Fibroblast of lung (primary cell): ENCODE data around the gene SPDYE17. TPM values are rescaled to one million over a fixed set of nuclear protein-coding genes. Genes with fewer than 3 reads are reported as not detected.
"Not testable (repeated sequence)": the region's sequence is repeated elsewhere in the genome, so short reads cannot be mapped to it uniquely, and the experiment has no call there.

Experiments
- DNase-seq, 2 donors: peaks; one replicate each; pipeline versions ENCODE4 v3.0.0 to v3.0.0-alpha.2; 2010; ENCODE audit warnings: low read depth in 2 of 2
- H2AFZ ChIP-seq: 2 replicates; pipeline ENCODE4 v1.5.1; 2012; ENCODE audit warnings: low read length, control low read depth, inconsistent platforms
- H3K27ac ChIP-seq: 2 replicates; pipeline ENCODE4 v1.5.1; 2011; ENCODE audit warnings: low read length, control low read depth; ENCODE audit not compliant: insufficient read depth
- H3K27me3 ChIP-seq: 2 replicates; pipeline ENCODE4 v1.5.1; 2011; ENCODE audit warnings: mild to moderate bottlenecking, low read length; ENCODE audit not compliant: control insufficient read depth, insufficient read depth
- H3K36me3 ChIP-seq: 2 replicates; pipeline ENCODE4 v1.5.1; 2011; ENCODE audit warnings: low read length; ENCODE audit not compliant: control insufficient read depth, insufficient read depth
- H3K4me1 ChIP-seq: 2 replicates; pipeline ENCODE4 v1.5.1; 2011; ENCODE audit warnings: low read length; ENCODE audit not compliant: control insufficient read depth, insufficient read depth; ENCODE audit errors: extremely low read depth
- H3K4me2 ChIP-seq: 2 replicates; pipeline ENCODE4 v1.5.1; 2011; ENCODE audit warnings: low read length, control low read depth; ENCODE audit not compliant: insufficient read depth; ENCODE audit errors: extremely low read depth
- H3K4me3 ChIP-seq, 4 experiments: fragments of 200-600 bp in 1 of 4; sonication (generic) in 1 of 4; replicated peaks in 1 of 4; 2 replicates each; pipeline ENCODE4 v1.5.1; 2011 to 2016; ENCODE audit warnings: low read length in 4 of 4, low read depth in 3 of 4, mild to moderate bottlenecking in 3 of 4, control low read depth in 2 of 4, inconsistent platforms in 1 of 4, mixed read lengths in 1 of 4; ENCODE audit not compliant: insufficient read depth in 1 of 4; ENCODE audit errors: control extremely low read depth in 1 of 4
- H3K79me2 ChIP-seq: 2 replicates; pipeline ENCODE4 v1.5.1; 2012; ENCODE audit warnings: mild to moderate bottlenecking, low read length, inconsistent platforms; ENCODE audit not compliant: control insufficient read depth, insufficient read depth
- H3K9ac ChIP-seq: 2 replicates; pipeline ENCODE4 v1.5.1; 2011; ENCODE audit warnings: mild to moderate bottlenecking, low read length, control low read depth; ENCODE audit not compliant: insufficient read depth
- H3K9me3 ChIP-seq: 2 replicates; pipeline ENCODE4 v1.5.1; 2012; ENCODE audit warnings: low read depth, low read length; ENCODE audit not compliant: control insufficient read depth, insufficient read depth
- H4K20me1 ChIP-seq: 2 replicates; pipeline ENCODE4 v1.5.1; 2011; ENCODE audit warnings: low read length; ENCODE audit not compliant: control insufficient read depth, insufficient read depth; ENCODE audit errors: extremely low read depth
- polyA plus RNA-seq, 2 donors: library from polyadenylated mRNA; depleted of rRNA in 1 of 2; stranded (reverse) in 1 of 2; unstranded in 1 of 2; fragments of >200 nt; gene quantifications; 2 replicates each; pipeline ENCODE4 v1.2.1, GENCODE V29; 2011 to 2012; ENCODE audit warnings: missing spikeins in 1 of 2
- total RNA-seq: library from RNA; depleted of rRNA; stranded (reverse); fragments of >200 nt; gene quantifications from 2 replicates; pipeline ENCODE4 v1.2.1, GENCODE V29; 2014

SPDYE17 gene
- total and polyA plus RNA-seq, 2 donors (not counting 1 experiment from before 2014, with no cell fraction given), result not detected

- H3K27ac ChIP-seq, H3K4me1 ChIP-seq, DNase-seq, H3K4me3 ChIP-seq, H2AFZ ChIP-seq, H3K9ac ChIP-seq, H4K20me1 ChIP-seq, H3K36me3 ChIP-seq, H3K9me3 ChIP-seq, H3K4me2 ChIP-seq, H3K79me2 ChIP-seq, H3K27me3 ChIP-seq: not testable (repeated sequence)
Observed at GRCh38 chr7:77006127-77007110, 25.7 kb downstream of the SPDYE17 start.

- not testable (repeated sequence) for H3K79me2 ChIP-seq
Observed at GRCh38 chr7:77005461-77006057, 26.6 kb downstream of the SPDYE17 start.

GRCh38 chr7:77004151-77004550 is 28.0 kb downstream of the SPDYE17 start:
- H3K4me1 ChIP-seq, H3K79me2 ChIP-seq, H2AFZ ChIP-seq, H3K9ac ChIP-seq, H3K27ac ChIP-seq, DNase-seq, H3K4me3 ChIP-seq, H3K4me2 ChIP-seq, H3K9me3 ChIP-seq, H4K20me1 ChIP-seq, H3K36me3 ChIP-seq, H3K27me3 ChIP-seq: not testable (repeated sequence)

More at GRCh38 chr7:77005461-77006057, 26.6 kb downstream of the SPDYE17 start:
- not testable (repeated sequence) for H3K27ac ChIP-seq, H3K4me1 ChIP-seq, H4K20me1 ChIP-seq, H3K36me3 ChIP-seq, H3K4me3 ChIP-seq, DNase-seq, H3K27me3 ChIP-seq, H2AFZ ChIP-seq, H3K9ac ChIP-seq, H3K9me3 ChIP-seq, H3K4me2 ChIP-seq

- H3K4me1 ChIP-seq, H3K27me3 ChIP-seq, H3K27ac ChIP-seq, H3K79me2 ChIP-seq, H3K36me3 ChIP-seq, H2AFZ ChIP-seq, H3K4me3 ChIP-seq, H4K20me1 ChIP-seq, DNase-seq, H3K4me2 ChIP-seq, H3K9me3 ChIP-seq, H3K9ac ChIP-seq: not testable (repeated sequence)
Observed at GRCh38 chr7:77003241-77003640, 28.9 kb downstream of the SPDYE17 start.

GRCh38 chr7:77002678-77003233 is 29.4 kb downstream of the SPDYE17 start:
- not testable (repeated sequence) for H3K9me3 ChIP-seq, H3K9ac ChIP-seq, H3K4me2 ChIP-seq

GRCh38 chr7:77002104-77002503 is 30.1 kb downstream of the SPDYE17 start:
- H3K27me3 ChIP-seq, H3K27ac ChIP-seq, H3K9ac ChIP-seq, H3K36me3 ChIP-seq, H3K4me3 ChIP-seq, H3K4me1 ChIP-seq, H3K4me2 ChIP-seq, H3K9me3 ChIP-seq, H4K20me1 ChIP-seq, DNase-seq, H3K79me2 ChIP-seq, H2AFZ ChIP-seq: not testable (repeated sequence)

More at GRCh38 chr7:77002678-77003233, 29.4 kb downstream of the SPDYE17 start:
- not testable (repeated sequence) for H3K4me3 ChIP-seq, H3K79me2 ChIP-seq, H4K20me1 ChIP-seq, H2AFZ ChIP-seq, H3K4me1 ChIP-seq, H3K27ac ChIP-seq, DNase-seq, H3K36me3 ChIP-seq, H3K27me3 ChIP-seq
